Panc1 (cell line): ENCODE data around the gene TAS2R39.

Source experiments
- CTCF ChIP-seq: fragments of 450-650 bp; IDR thresholded peaks from 2 replicates; pipeline ENCODE4 v1.5.1; 2017; ENCODE audit warnings: mild to moderate bottlenecking
- REST ChIP-seq, 2 experiments: IDR thresholded peaks; 2 replicates each; pipeline ENCODE4 v1.6.1; 2011 to 2012; ENCODE audit warnings: low read depth in 2 of 2, control low read depth in 1 of 2, low read length in 1 of 2, mild to moderate bottlenecking in 1 of 2, moderate library complexity in 1 of 2; ENCODE audit not compliant: insufficient read depth in 1 of 2

- no peak for TF ChIP-seq CTCF
- no peak for TF ChIP-seq REST (IDR thresholded peaks at IDR 0.05; ENCODE audit: insufficient read depth in 1 of 2, low read depth in 2 of 2, low read length in 1 of 2)
Measured at GRCh38 chr7:143216151-143216550, 32.9 kb downstream of the TAS2R39 start.
